Glutamatergic neuron (in vitro differentiated cells): ENCODE data around the gene ME3. TPM values are rescaled to one million over a fixed set of nuclear protein-coding genes. Genes with fewer than 3 reads are reported as not detected.
"Not testable (repeated sequence)": the region's sequence is repeated elsewhere in the genome, so short reads cannot be mapped to it uniquely, and the experiment has no call there.

ENCODE experiments used
- DNase-seq: peaks from one replicate; pipeline ENCODE4 v3.0.0; 2022
- H3K27ac Mint-ChIP-seq: one replicate; pipeline ENCODE4 v1.8.0; 2020; ENCODE audit warnings: mild to moderate bottlenecking, mixed read lengths, inconsistent platforms; ENCODE audit not compliant: unreplicated experiment
- H3K27me3 Mint-ChIP-seq: one replicate; pipeline ENCODE4 v1.8.0; 2020; ENCODE audit warnings: mild to moderate bottlenecking, moderate library complexity, mixed read lengths, inconsistent platforms; ENCODE audit not compliant: unreplicated experiment
- H3K36me3 Mint-ChIP-seq: one replicate; pipeline ENCODE4 v1.8.0; 2020; ENCODE audit warnings: mild to moderate bottlenecking, mixed read lengths, inconsistent platforms; ENCODE audit not compliant: unreplicated experiment
- H3K4me1 Mint-ChIP-seq: one replicate; pipeline ENCODE4 v1.8.0; 2020; ENCODE audit warnings: mild to moderate bottlenecking, low read depth, mixed read lengths, inconsistent platforms; ENCODE audit not compliant: unreplicated experiment
- H3K4me3 Mint-ChIP-seq: one replicate; pipeline ENCODE4 v1.8.0; 2020; ENCODE audit warnings: mild to moderate bottlenecking, mixed read lengths, inconsistent platforms; ENCODE audit not compliant: unreplicated experiment
- H3K9me3 Mint-ChIP-seq: one replicate; pipeline ENCODE4 v1.8.0; 2020; ENCODE audit warnings: mild to moderate bottlenecking, moderate library complexity, mixed read lengths, inconsistent platforms; ENCODE audit not compliant: unreplicated experiment
- total RNA-seq: library from RNA; stranded (reverse); fragmentation: NEBNext Ultra II Directional; extraction: Animal tissue kit (Norgen Biotek cat#: 25700); gene quantifications from one replicate; pipeline ENCODE4 v1.2.1, GENCODE V29; 2021; ENCODE audit not compliant: unreplicated experiment
- TF ChIP-seq, protein P1 (sequence below): fragments of 200-600 bp; sonication (generic); IDR thresholded peaks from one replicate; pipeline ENCODE4 v1.5.0; 2021; ENCODE audit not compliant: partially characterized antibody, unreplicated experiment

ME3 gene
- total RNA-seq, 1 donor from 2014 or later = 12.4 TPM

DNA sequence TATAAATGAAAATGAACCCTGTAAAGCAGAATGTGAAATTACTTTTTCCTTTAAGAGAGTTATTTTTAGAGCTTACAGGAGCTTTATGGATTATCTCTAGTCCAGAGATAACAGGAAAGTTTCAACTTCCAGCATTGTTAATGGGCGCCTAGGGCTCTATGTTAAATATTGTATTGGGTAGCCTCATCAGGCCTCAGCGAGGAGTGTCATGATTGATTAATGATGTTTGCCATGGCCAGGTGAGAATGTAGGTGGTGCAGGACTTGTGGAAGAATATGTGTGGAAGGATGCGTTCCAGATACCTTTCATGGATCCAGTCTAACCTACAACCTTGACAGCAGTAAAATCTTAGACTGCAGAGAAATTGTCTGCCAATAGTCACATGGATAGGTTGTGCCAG, 50.6 kb downstream of the ME3 start:
- Mint-ChIP-seq H3K9me3 (peaks cover 1% of the 10 kb centered on the region), H3K4me3 (no peak overlapping the region), H3K27me3 (no peaks in the 10 kb centered on the region), H3K27ac (no peak overlapping the region), H3K36me3 (no peaks in the 10 kb centered on the region), H3K4me1 (no peaks in the 10 kb centered on the region)
- no peak for DNase-seq
- TF ChIP-seq, protein P1, sequence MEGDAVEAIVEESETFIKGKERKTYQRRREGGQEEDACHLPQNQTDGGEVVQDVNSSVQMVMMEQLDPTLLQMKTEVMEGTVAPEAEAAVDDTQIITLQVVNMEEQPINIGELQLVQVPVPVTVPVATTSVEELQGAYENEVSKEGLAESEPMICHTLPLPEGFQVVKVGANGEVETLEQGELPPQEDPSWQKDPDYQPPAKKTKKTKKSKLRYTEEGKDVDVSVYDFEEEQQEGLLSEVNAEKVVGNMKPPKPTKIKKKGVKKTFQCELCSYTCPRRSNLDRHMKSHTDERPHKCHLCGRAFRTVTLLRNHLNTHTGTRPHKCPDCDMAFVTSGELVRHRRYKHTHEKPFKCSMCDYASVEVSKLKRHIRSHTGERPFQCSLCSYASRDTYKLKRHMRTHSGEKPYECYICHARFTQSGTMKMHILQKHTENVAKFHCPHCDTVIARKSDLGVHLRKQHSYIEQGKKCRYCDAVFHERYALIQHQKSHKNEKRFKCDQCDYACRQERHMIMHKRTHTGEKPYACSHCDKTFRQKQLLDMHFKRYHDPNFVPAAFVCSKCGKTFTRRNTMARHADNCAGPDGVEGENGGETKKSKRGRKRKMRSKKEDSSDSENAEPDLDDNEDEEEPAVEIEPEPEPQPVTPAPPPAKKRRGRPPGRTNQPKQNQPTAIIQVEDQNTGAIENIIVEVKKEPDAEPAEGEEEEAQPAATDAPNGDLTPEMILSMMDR = no peak

DNA sequence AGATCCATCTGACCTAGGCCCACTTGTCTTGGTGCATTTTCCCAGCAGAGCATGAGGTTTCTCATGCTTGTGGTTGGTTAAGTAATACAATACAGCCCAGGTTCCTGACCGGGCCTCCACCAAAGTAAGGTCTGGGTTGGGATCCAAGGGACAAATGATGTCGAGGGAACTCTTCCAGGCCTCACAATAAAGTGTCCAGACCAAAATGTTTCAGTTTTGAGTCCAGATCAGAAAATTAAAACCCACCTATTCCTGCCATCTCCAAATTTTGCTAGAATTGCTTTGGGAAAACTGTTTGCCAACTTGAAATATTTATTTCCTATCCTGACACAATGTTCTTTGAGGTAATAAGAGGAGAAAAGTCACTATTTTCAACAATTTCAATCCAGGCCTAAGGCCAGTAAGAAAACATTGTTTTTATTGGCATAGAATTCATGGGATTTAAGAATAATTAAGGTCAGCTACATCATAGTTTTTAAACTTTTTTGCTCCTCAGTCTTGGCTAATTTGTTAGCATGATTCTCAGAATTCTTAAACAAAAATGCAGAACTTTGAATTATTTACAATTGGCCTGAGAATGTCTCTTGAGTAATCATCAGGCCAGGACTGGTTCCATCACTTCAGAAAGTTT, 51.4 kb downstream of the ME3 start:
- Mint-ChIP-seq H3K4me3 (no peak overlapping the region), H3K4me1 (no peaks in the 10 kb centered on the region)
- TF ChIP-seq, protein P1 = no peak

DNA sequence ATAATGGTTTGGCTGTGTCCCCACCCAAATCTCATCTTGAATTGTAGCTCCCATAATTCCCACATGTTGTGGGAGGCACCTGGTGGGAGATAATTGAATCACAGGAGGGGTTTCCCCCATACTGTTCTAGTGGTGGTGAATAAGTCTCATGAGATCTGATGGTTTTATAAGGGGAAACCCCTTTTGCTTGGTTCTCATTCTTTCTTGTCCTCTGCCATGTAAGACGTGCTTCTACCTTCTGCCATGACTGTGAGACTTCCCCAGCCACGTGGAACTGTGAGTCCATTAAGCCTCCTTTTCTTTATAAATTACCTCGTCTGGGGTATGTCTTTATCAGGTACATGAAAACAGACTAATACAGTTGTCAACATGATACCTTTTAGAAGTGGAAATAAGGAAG, 53.0 kb downstream of the ME3 start:
- H3K4me1 Mint-ChIP-seq, H3K27me3 Mint-ChIP-seq, H3K36me3 Mint-ChIP-seq, DNase-seq, H3K4me3 Mint-ChIP-seq, H3K27ac Mint-ChIP-seq, H3K9me3 Mint-ChIP-seq: not testable (repeated sequence)

More for the DNA sequence above, 51.4 kb downstream of the ME3 start:
- Mint-ChIP-seq H3K27me3 (no peaks in the 10 kb centered on the region), H3K27ac (no peak overlapping the region), H3K9me3 (peaks cover 1% of the 10 kb centered on the region), H3K36me3 (no peaks in the 10 kb centered on the region)
- DNase-seq = no peak

DNA sequence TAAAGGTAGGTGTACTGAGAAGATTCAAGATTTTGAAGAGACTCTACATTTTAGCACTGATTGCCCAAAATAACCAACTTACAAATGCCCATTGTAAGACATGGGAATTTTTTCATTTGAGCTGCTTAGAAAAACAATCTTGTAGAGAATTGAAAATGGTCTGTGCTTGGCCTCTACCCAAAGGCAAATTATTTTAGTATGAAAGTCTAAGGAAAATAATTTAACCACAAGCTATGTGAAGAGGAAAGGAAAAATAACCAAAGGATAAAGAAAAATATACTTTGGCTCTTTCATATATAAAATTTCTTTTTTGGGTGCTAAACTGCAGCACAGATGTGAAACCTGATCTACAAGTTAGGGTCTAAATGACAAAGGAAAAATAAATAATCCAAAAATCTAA, 54.9 kb downstream of the ME3 start:
- TF ChIP-seq, protein P1 = no peak
- no peaks in the 10 kb centered on the region for H3K4me1 Mint-ChIP-seq
- no peak overlapping the region for H3K27ac Mint-ChIP-seq
- H3K9me3 Mint-ChIP-seq = peaks cover 1% of the 10 kb centered on the region
- H3K36me3 Mint-ChIP-seq = peaks cover 5% of the 10 kb centered on the region
- H3K27me3 Mint-ChIP-seq = no peaks in the 10 kb centered on the region
- DNase-seq = no peak
- H3K4me3 Mint-ChIP-seq = no peak overlapping the region

DNA sequence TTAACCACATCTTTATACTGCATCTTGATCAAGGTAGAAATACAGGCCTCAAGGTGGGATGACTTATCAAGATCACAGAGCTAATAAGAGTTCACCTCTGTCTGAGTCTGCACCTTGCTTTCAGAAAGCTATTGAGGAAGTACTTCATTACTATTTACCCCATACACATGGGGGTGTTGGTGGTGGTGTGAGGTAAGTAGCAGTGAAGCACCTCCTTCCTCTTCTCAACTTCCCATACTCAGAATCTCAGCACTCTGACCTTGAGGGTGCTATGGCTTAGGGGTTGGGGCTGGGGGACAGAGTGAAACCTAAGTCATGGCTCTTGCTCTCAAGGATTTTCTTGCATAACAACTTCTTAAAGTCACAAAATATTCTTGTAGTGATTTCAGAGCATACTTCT, 56.9 kb downstream of the ME3 start:
- Mint-ChIP-seq H3K4me3 (no peak overlapping the region), H3K36me3 (peaks cover 5% of the 10 kb centered on the region), H3K27me3 (no peaks in the 10 kb centered on the region), H3K27ac (no peak overlapping the region), H3K4me1 (no peaks in the 10 kb centered on the region), H3K9me3 (peaks cover 1% of the 10 kb centered on the region)
- no peak for DNase-seq
- TF ChIP-seq, protein P1 = no peak
